H4 (cell line): ENCODE results near the gene OR10D3. TPM values are rescaled to one million over a fixed set of nuclear protein-coding genes. Genes with fewer than 3 reads are reported as not detected.
"Not testable (repeated sequence)": the region's sequence is repeated elsewhere in the genome, so short reads cannot be mapped to it uniquely, and the experiment has no call there.

Experiments
- DNase-seq: peaks from one replicate; pipeline ENCODE4 v3.0.0-alpha.2; 2015; ENCODE audit warnings: low spot score
- total RNA-seq: library from RNA; depleted of rRNA; stranded (reverse); fragments of >200 nt; shearing (Covaris generic); gene quantifications from 2 replicates; pipeline ENCODE4 v1.2.3, GENCODE V29; 2014; rRNA removed

The OR10D3 gene, protein sequence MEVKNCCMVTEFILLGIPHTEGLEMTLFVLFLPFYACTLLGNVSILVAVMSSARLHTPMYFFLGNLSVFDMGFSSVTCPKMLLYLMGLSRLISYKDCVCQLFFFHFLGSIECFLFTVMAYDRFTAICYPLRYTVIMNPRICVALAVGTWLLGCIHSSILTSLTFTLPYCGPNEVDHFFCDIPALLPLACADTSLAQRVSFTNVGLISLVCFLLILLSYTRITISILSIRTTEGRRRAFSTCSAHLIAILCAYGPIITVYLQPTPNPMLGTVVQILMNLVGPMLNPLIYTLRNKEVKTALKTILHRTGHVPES
- not detected in 2 replicates for total RNA-seq

DNA sequence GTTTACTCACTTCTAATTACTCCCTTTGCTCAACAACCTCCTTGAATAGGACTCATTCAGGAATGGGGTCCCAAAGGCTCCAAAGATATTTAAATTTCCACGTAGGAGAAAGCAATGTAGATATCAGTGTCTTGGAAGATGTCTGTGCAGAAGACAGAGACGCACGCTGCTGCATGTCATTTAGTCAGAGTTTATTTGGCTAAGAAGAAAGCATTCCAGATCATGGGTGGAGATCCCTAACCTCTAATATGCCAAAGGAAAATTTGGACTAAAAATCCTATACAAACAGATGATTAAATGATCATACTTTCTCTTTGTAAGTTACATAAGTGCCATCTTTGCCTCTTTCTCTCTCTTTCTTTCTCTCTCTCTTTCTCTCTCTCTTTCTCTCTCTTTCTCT, at the start of gene OR10D3:
OR10D3 (plus strand) TSS at position 278 of the 400 bp plus-strand sequence. CDS start 1,925 bp downstream, outside the sequence.
- DNase-seq: no peak

DNA sequence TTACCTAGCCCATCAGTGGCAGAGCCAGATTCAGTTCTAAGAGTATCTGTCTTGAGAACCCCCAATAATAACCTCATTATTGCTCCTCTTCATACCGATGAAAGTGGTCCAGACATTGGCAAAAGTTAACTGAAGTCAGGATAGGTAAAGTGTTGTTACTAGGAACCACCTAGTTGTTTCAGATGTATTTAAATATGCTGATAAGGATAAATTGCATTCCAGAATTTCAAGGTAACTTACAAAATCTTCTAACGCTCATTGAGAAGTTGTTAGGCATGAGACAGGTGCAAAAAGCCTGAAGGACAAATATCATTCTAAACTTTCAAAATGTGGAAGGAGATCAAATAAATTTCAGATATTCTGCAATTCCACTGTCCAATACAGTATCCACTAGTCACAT, 40.1 kb upstream of the OR10D3 start:
- DNase-seq: no peak

DNA sequence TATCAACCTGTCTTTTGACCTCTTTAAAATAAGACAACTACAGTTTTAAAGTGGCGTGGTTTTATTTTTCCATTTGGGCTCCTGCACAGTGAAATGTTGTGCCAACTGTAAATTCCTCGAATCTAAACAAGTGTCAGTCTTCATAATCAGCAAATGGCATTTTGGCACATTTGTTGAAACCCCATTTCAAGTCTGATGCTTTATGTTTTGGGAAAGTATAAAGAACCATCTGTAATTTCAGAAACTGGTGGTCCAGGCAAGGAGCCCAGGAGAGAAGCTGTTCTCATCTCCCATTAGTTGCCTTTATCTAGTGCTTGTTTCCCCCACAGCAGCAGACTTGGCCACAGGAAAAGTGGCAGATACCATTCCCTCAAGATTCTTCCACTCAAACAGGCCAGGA, 35.2 kb upstream of the OR10D3 start:
- no peak for DNase-seq

DNA sequence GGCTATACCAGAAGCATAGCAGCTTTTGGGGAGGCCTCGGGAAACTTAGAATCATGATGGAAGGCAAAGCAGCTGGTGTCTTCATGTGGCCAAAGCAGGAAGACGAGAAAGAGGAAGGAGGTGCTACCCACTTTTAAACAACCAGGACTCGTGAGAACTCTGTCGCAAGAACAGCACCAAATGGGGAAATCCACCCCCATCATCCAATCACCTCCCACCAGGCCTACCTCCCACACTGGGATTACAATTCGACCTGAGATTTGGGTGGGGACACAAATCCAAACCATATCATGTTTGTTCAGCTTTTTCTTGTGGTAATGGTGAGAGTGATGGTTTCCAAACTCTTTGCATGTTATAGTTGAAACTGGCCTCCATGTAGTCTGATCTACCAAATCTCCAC, 32.5 kb upstream of the OR10D3 start:
- no peak for DNase-seq

DNA sequence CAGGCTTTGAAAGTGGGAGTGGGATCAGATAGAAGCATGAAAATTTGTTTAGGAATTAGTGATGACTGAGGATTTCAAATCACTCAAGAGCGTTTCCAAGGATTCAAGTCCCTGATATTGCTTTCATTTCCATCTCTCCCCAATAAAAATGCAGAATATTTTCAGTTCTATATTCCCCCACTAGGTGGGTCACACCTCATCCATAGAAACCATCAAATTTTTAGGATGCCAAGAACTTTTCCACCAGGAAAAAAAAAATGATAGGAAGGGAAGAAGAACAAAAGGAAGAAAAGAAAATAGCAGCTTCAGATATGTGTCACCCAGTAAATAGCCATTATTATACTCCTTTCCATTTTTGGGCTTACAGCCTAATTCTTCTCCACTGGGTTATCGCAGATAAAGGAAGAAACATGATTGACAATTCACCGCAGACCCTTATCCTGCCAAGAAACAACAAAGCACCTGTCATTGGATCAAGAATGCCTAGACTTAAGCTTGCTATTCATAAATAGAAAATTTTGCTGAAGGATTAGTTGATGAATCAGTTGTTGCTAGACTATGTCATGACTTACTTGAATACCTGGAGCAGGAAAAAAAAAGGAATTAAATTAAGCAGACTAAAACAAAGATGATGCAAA, 30.3 kb upstream of the OR10D3 start:
- DNase-seq: no peak

DNA sequence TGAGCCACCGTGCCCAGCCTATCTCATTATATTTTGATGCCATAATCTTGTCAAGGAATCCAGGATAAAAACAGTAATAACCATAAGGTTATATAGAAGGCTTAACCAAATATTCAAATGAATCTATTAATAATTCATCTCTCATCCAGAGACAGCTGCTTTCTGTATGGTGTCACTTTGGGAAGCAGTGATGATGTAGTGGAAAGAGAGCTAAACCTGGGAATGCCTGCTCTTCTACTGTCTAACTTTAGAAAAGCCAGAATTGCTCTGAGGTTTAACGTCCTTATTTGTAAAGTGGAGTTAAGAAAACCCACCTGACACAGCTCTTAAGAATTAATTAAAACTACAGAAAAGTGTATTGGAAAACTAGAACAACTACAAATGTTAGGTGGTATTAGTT, 29.3 kb upstream of the OR10D3 start:
- DNase-seq: no peak

DNA sequence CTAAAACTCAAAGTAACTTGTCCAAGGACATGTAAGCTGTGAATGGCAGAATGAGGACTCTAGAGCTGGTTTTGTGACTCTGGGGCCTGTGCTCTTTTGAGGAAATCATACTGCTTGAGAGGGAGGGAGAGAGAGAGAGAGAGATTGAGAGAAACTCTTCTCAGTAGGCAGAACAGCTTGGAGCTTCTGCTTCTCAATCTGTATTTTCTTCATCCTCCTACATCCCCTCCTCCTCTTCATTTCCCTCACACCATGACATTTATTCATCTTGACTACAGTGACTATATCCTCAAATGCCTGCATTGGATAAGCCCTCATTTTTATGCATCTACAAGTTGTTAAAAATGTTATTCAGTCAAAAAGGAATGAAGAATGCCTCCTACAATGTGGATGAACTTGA, 23.7 kb upstream of the OR10D3 start:
- DNase-seq: no peak

DNA sequence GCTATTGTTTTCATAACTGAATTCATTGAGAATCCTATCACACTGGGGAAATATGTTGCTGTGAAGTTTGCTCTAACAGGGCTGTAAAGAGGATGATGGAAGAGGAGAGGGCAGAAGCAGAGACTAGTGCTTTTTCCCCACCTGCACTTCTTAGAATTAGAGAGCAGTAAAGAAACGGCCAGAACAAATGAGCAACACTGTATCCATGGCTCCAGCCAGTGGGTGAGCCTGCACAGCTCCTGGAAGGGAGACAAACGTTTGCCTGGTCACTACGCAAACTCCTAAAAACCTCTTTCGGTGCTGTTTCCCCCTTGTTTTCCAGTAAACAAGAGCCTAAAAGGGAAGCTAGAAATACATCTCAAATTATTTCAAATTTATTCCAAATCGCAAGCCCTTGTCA, 22.2 kb upstream of the OR10D3 start:
- no peak for DNase-seq

DNA sequence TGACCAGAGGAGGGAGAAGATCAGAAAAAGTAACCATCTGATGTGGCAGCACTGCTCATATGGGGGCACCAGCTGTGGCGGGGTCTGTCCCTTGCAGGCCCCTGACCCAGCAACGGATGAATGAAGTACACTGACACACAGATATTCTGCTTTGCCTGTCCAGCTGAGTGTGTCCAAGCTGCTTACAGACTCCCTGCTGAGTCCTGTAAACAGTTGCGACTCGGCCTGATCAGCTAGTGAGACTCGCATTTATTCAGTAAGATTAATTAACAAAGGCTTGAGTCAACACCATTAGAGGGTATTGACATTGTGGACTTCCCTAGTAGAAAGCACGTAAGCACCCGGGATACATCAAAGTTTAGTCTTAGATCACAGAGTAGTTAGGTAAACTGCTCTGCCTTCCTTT, 15.3 kb upstream of the OR10D3 start:
- no peak for DNase-seq

DNA sequence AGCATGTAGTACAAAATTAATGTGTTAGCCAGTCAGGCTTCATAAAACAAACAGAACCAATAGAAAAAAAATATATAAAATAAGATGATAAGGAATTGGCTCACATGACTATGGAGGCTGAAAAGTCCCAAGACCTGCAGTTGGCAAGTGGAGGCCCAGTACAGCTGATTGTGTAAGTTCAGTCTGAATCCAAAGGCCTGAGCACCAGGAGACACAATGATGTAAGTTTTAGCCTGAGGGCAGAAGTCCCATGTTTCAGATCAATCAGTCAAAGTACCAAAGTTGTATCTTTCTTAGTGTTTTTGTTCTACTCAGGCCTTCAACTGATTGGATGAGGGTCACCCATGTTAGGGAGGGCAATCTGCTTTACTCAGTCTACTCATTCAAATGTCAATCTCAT, 14.3 kb upstream of the OR10D3 start:
- no peak for DNase-seq

DNA sequence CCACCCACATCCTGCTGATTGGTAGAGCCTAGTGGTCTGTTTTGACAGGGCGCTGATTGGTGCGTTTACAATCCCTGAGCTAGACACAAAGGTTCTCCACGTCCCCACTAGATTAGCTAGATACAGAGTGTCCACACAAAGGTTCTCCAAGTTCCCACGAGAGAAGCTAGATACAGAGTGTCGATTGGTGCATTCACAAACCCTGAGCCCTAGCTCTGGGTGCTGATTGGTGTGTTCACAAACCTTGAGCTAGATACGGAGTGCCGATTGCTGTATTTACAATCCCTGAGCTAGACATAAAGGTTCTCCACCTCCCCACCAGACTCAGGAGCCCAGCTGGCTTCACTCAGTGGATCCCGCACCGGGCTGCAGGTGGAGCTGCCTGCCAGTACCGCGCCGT, 12.8 kb upstream of the OR10D3 start:
- DNase-seq: not testable (repeated sequence)

DNA sequence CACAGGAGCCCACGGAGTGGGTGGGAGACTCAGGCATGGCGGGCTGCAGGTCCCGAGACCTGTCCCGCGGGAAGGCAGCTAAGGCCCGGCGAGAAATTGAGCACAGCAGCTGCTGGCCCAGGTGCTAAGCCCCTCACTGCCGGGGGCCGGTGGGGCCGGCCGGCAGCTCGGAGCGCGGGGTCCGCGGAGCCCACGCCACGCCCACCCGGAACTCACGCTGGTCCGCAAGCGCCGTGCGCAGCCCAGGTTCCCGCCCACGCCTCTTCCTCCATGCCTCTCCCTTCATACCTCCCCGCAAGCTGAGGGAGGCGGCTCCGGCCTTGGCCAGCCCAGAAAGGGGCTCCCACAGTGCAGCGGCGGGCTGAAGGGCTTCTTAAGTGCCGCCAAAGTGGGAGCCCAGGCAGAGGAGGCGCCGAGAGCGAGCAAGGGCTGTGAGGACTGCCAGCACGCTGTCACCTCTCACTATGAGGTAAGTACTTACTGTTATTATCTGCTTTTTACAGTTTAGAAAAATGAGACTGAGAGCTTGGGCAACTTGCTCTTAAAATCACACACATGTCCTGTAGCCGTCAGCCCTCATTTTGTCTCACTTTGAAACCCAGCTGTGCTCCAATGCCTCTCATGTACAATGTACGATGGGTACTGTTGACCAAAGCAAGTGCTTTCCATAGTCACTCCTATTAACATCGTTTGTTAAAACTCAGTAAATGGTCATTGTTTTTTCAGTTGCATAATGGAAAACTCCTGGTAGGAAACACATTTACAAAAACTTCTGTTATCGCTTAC, 12.2 kb upstream of the OR10D3 start:
- no peak for DNase-seq

DNA sequence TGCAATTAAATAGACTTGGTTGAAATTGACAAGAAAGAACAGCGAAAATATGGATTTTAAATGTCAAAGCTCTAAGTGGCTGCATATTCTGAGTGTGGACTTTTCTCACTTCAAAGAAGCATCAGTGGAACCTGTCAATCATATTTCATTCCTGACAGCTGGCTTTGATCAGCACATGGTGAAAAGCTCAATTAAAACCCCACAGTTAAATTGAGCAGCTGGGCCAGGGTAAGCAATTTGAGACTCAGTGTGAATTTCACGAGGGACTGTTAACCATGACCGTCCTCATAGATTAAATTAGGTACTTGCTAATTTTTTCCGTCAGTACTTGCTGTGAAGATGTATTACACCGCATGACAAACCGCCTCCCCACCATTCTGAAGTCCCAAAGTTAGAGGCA, 11.0 kb upstream of the OR10D3 start:
- DNase-seq: no peak

DNA sequence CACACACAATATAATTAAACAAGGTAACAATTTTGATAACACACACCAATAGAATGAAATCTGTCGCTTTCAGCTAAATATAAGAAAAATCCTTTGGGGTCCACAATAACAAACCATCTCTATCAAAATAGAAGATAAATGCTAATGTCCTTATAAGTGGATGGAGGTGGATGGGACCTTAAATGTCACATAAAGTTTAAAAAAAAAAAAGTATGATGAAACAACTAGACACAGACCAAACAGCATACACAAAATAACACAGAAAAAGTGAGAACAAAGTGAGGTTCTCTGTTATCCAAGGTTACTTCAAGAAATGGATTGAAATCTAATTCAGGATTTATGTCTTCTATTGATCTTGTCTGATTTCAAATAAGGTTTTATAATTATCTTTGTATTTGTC, 10.5 kb upstream of the OR10D3 start:
- no peak for DNase-seq

DNA sequence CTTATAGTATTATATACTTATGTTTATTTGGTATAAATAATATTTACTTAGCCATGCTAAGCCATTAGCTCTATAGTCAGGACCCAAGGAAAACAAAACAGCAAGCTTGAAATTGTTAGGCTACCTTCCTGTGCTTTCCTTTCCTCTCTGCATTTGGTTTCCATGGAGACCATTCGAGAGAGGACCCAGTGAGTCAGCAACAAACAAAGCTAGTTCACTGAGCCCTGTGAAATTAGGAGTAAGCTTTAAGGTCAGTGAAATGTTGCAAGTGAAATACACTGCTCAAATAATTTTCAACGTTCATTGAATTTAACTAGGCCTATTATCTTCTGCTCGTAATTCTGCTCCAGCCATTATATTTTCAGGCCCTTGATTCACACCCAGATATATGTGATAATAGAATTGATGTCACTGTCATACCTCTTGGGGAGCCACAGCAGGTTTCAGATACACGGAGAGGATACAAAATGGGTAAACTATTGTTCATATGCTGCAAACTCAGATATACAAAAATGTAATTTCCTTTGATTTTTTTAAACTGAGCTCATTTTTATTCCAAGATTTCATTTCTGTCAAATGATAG, 9.1 kb upstream of the OR10D3 start:
- DNase-seq: peak; percentile 86

DNA sequence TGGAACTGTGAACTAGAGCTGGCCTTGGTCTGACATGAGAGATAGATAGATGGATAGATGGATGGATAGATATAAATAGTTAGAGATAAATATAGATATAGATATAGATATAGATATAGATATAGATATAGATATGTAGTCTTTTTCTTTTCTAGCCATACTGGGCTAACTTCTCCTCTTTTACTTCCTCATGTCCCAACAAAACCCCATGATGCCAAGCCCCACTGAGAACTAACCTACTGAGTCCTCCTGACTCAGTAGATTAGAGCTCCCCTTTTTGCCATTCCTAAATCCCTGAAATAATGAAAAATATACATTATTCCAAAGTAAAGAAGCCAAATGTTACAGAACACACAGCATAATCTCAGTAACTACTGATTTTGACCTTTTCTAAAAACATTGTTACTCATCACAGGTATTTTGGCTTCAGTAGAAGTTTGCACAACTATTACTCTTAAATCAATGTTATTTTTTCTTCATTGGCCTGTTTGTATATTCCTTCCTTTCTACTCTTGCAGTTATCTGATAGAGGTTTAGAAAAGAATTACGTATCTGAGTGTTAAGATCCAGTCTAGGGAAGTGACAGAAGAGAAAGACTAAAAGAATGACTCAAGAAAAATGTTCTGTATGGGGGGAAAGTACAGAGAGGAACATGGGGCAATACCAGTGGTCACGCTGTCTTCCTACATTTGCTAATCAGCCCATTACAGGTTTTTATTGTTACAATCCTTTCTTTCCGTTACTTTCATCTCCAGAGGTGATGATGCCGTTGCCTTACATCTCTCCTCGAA, 6.0 kb upstream of the OR10D3 start:
- DNase-seq: no peak

DNA sequence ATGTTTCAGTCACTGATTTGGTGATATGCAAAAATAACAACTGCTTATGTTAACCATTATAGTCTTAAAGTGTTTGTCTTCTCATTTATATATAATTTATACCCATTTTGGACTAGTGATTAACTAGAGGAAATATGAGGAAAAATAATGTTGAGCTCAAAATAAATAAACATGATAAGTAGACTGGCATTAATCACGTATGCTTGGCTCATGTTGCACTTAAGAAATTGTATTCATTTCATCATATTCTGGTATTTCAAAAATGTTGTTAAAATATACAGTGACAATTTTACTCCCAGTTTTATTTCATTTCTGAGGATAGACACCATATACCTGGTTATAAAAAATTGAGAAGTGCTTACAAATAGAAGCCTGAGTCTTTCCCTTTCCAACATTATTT, 3.8 kb upstream of the OR10D3 start:
- no peak for DNase-seq

DNA sequence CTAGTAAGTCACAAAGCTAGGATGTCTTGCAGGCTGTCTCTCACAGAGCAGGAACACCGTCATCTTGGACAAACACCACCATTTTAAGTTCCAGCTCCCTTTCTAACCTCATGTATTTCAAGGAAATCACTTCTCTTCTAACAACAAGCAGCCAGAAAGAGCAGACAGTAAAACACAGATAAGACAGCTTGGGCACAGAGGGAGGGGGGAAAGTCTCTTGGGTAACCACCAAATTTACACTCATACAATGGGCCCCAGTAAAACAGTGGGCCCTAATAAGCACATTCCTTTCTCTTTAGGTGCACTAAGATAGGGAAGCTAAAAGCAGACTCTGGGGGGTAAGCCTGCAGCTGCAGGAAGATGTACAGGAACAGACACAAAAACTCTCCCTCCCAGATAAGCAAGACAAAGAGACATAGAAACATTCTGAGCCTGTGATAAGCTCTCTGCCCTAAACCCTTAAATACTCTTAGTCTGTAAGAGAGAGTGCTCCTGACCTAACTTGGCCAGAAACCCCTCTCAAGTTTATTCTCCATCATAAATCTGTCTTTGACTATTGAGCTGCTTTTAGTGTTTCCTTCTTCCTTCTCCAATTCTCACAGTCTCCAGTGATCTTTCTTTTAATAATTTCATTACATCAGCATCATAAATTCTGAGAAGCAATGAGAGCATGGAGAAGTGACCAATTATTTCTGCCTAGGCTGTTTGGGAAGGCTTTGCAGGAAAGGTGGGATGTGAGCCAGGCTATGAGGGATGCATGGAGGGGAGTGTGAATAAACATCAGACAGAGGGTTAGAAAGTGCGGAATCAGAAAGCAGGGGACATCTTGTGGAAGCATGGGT, 7.4 kb downstream of the OR10D3 start:
- DNase-seq: no peak

DNA sequence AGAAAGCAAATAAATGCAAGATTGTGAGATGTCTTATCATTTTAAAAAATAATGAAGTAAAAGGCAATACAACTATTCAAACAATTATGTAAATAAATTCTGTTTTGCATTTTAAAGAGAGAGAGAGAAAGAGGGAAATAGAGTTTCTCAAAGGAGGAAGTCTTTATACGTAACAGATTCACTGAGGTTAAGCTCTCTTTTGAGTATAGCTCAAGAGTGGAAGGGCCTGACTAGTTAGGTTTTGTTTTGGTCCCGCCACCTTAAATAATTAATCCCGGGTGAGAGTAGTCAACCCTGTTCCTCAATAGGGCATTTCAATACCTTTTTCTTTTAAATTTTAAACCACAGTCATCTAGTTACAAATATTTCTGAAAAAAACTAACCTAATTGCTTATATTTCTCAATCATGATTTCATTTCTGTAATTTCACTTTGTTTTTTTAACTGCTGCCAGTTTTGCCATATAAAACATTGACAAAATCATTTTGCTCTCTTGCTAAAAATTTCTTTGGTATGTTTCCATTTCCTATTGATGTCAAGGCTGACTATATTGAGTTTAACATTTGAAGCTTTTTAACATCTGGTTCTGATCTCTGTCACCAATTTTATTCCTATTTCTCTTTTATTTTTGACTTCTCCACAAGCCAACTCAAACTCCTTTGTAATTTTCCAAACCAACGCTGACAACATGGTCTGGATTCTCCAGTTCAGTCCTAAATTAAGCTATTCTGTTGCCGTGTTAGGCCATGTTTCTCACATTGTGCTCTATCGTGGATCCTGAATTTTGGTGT, 10.3 kb downstream of the OR10D3 start:
- no peak for DNase-seq
